Activated naive CD8-positive, alpha-beta T cell (primary cell): ENCODE data around the gene GMCL2.

Experiments
- H3K27ac Mint-ChIP-seq: one replicate; pipeline ENCODE4 v1.8.0; 2021; ENCODE audit warnings: mixed read lengths
- H3K27me3 Mint-ChIP-seq: one replicate; pipeline ENCODE4 v1.8.0; 2021; ENCODE audit warnings: mixed read lengths
- H3K36me3 Mint-ChIP-seq: one replicate; pipeline ENCODE4 v1.8.0; 2021; ENCODE audit warnings: mixed read lengths
- H3K4me1 Mint-ChIP-seq: one replicate; pipeline ENCODE4 v1.8.0; 2021; ENCODE audit warnings: low read depth, mixed read lengths
- H3K4me3 Mint-ChIP-seq: one replicate; pipeline ENCODE4 v1.8.0; 2021; ENCODE audit warnings: mild to moderate bottlenecking, mixed read lengths
- H3K9me3 Mint-ChIP-seq: one replicate; pipeline ENCODE4 v1.8.0; 2021; ENCODE audit warnings: low read depth, mixed read lengths

Gene GMCL2

GRCh38 chr5:178213003-178213461, 25.9 kb upstream of the GMCL2 start:
- Mint-ChIP-seq H3K4me3 (no peak overlapping the region), H3K27ac (no peak overlapping the region), H3K27me3 (no peaks in the 10 kb centered on the region), H3K4me1 (peaks cover 20% of the 10 kb centered on the region), H3K9me3 (no peaks in the 10 kb centered on the region), H3K36me3 (peaks cover 4% of the 10 kb centered on the region)

GRCh38 chr5:178212241-178213002, 25.3 kb upstream of the GMCL2 start:
- H3K4me3 Mint-ChIP-seq: no peak overlapping the region

GRCh38 chr5:178211095-178212048, 24.2 kb upstream of the GMCL2 start:
- Mint-ChIP-seq H3K4me1 (peaks cover 34% of the 10 kb centered on the region), H3K36me3 (peaks cover 10% of the 10 kb centered on the region), H3K9me3 (no peaks in the 10 kb centered on the region), H3K27me3 (no peaks in the 10 kb centered on the region), H3K27ac (peak overlapping the region; percentile 70), H3K4me3 (no peak overlapping the region)

More at GRCh38 chr5:178212241-178213002, 25.3 kb upstream of the GMCL2 start:
- Mint-ChIP-seq H3K27ac (peak overlapping the region; percentile 58), H3K27me3 (no peaks in the 10 kb centered on the region), H3K4me1 (peaks cover 26% of the 10 kb centered on the region), H3K36me3 (peaks cover 6% of the 10 kb centered on the region), H3K9me3 (no peaks in the 10 kb centered on the region)

- Mint-ChIP-seq H3K9me3 (no peaks in the 10 kb centered on the region), H3K4me1 (peaks cover 36% of the 10 kb centered on the region), H3K27me3 (no peaks in the 10 kb centered on the region), H3K36me3 (peaks cover 15% of the 10 kb centered on the region), H3K27ac (no peak overlapping the region), H3K4me3 (no peak overlapping the region)
These were observed 23.5 kb upstream of the GMCL2 start for GRCh38 chr5:178210686-178211085.

- Mint-ChIP-seq H3K27me3 (no peaks in the 10 kb centered on the region), H3K4me3 (no peak overlapping the region), H3K4me1 (peaks cover 37% of the 10 kb centered on the region), H3K9me3 (no peaks in the 10 kb centered on the region), H3K36me3 (peaks cover 15% of the 10 kb centered on the region), H3K27ac (peak overlapping the region; percentile 66)
These were observed 22.9 kb upstream of the GMCL2 start for GRCh38 chr5:178210073-178210535.

- peak overlapping the region; percentile 66 for H3K27ac Mint-ChIP-seq
- no peaks in the 10 kb centered on the region for H3K9me3 Mint-ChIP-seq
- no peak overlapping the region for H3K4me3 Mint-ChIP-seq
- H3K4me1 Mint-ChIP-seq: peaks cover 32% of the 10 kb centered on the region
- peaks cover 15% of the 10 kb centered on the region for H3K36me3 Mint-ChIP-seq
- no peaks in the 10 kb centered on the region for H3K27me3 Mint-ChIP-seq
These were observed 22.3 kb upstream of the GMCL2 start for GRCh38 chr5:178209334-178210072.

GRCh38 chr5:178208540-178209227, 21.5 kb upstream of the GMCL2 start:
- peak overlapping the region; percentile 41 for H3K27ac Mint-ChIP-seq
- peak overlapping the region; percentile 97 for H3K4me3 Mint-ChIP-seq
- H3K27me3 Mint-ChIP-seq: no peaks in the 10 kb centered on the region
- H3K9me3 Mint-ChIP-seq: no peaks in the 10 kb centered on the region
- peaks cover 33% of the 10 kb centered on the region for H3K4me1 Mint-ChIP-seq
- H3K36me3 Mint-ChIP-seq: peaks cover 17% of the 10 kb centered on the region

GRCh38 chr5:178207917-178208280, 20.7 kb upstream of the GMCL2 start:
- H3K4me1 Mint-ChIP-seq: peaks cover 33% of the 10 kb centered on the region

GRCh38 chr5:178207183-178207916, 20.2 kb upstream of the GMCL2 start:
- Mint-ChIP-seq H3K4me3 (peak overlapping the region; percentile 97), H3K36me3 (peaks cover 17% of the 10 kb centered on the region), H3K9me3 (no peaks in the 10 kb centered on the region), H3K27me3 (no peaks in the 10 kb centered on the region), H3K27ac (peak overlapping the region; percentile 92), H3K4me1 (peaks cover 33% of the 10 kb centered on the region)

More at GRCh38 chr5:178207917-178208280, 20.7 kb upstream of the GMCL2 start:
- peaks cover 17% of the 10 kb centered on the region for H3K36me3 Mint-ChIP-seq
- H3K27me3 Mint-ChIP-seq: no peaks in the 10 kb centered on the region
- no peaks in the 10 kb centered on the region for H3K9me3 Mint-ChIP-seq
- H3K4me3 Mint-ChIP-seq: peak overlapping the region; percentile 97
- peak overlapping the region; percentile 92 for H3K27ac Mint-ChIP-seq

- no peaks in the 10 kb centered on the region for H3K9me3 Mint-ChIP-seq
- H3K36me3 Mint-ChIP-seq: peaks cover 17% of the 10 kb centered on the region
- H3K4me1 Mint-ChIP-seq: peaks cover 33% of the 10 kb centered on the region
- peak overlapping the region; percentile 97 for H3K4me3 Mint-ChIP-seq
- H3K27me3 Mint-ChIP-seq: no peaks in the 10 kb centered on the region
- peak overlapping the region; percentile 92 for H3K27ac Mint-ChIP-seq
These were observed 19.3 kb upstream of the GMCL2 start for GRCh38 chr5:178206166-178207101.

- Mint-ChIP-seq H3K27ac (peak overlapping the region; percentile 92), H3K27me3 (no peaks in the 10 kb centered on the region), H3K4me3 (peak overlapping the region; percentile 97), H3K4me1 (peaks cover 33% of the 10 kb centered on the region), H3K36me3 (peaks cover 17% of the 10 kb centered on the region), H3K9me3 (no peaks in the 10 kb centered on the region)
These were observed 18.5 kb upstream of the GMCL2 start for GRCh38 chr5:178205749-178206047.

- H3K27ac Mint-ChIP-seq: peak overlapping the region; percentile 92
- H3K4me3 Mint-ChIP-seq: peak overlapping the region; percentile 97
- no peaks in the 10 kb centered on the region for H3K9me3 Mint-ChIP-seq
- peaks cover 17% of the 10 kb centered on the region for H3K36me3 Mint-ChIP-seq
- H3K4me1 Mint-ChIP-seq: peaks cover 30% of the 10 kb centered on the region
- H3K27me3 Mint-ChIP-seq: no peaks in the 10 kb centered on the region
These were observed 18.0 kb upstream of the GMCL2 start for GRCh38 chr5:178204935-178205748.
